Measurements from ENCODE around the gene ENKD1. TPM values are rescaled to one million over a fixed set of nuclear protein-coding genes. Genes with fewer than 3 reads are reported as not detected.

ENKD1 gene
- polyA plus RNA-seq, 2 of the 4 experiments (the other 2 are of a cell fraction), result 4.0 to 12.2 TPM

DNA sequence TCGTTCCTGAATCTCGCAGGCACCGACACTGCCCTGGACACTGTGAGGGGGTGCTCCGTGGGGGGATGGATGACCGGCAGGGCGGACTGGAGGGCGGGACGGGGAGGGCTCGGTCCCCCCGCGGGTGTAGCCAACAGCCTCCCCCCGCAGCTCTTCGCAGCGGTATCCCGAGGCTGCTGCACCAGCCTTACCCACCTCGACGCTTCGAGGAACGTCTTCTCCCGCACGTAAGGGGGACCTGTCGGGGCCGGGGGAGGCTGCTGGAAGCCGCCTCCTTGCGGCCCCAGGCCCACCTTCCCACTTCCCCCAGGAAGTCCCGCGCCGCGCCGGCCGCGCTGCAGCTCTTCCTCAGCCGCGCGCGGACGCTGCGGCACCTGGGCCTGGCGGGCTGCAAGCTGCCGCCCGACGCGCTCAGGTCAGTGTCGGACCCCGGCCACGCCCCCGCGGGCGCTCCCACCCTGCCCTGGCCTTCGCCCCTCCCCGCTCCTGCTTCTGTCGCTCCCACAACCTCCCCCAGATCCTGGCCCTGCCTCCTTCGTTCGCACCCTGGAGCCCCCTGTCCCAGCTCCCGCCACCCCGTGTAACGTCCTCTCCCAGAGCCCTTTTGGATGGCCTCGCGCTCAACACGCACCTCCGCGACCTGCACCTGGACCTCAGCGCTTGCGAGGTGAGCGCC lies 18.3 kb downstream of the ENKD1 start:
- Histone ChIP-seq H3K4me1 (0 out of 3 replicates have a peak, but pooled peaks cover 6% of the 10 kb centered on the region), H3K27ac (no peak overlapping the region), H3K4me2 (no peak overlapping the region), H3K4me3 (no peak overlapping the region), H3K9me3 (no peaks in the 10 kb centered on the region)
- 82% methylated on average over 32 of the region's 65 CpGs for WGBS (ENCODE audit: missing lambda C conversion rate)
- ATAC-seq, result no peak
- no peak for FAIRE-seq
- POLR2A ChIA-PET, result interaction anchor here (0.8 kb wide), 1 partner anchor 12 kb away, joined by 4 read pairs; the partner anchor contains the start of gene ACD
- TF ChIP-seq ZNF302 (CRISPR knock-in tag; IDR thresholded peaks at IDR 0.05), result no peak
- TF ChIP-seq, protein P1, sequence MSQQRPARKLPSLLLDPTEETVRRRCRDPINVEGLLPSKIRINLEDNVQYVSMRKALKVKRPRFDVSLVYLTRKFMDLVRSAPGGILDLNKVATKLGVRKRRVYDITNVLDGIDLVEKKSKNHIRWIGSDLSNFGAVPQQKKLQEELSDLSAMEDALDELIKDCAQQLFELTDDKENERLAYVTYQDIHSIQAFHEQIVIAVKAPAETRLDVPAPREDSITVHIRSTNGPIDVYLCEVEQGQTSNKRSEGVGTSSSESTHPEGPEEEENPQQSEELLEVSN (IDR thresholded peaks at IDR 0.05; ENCODE audit: borderline replicate concordance, low read depth), result no peak
- TF ChIP-seq ZSCAN20 (CRISPR knock-in tag; IDR thresholded peaks at IDR 0.05), result no peak
- TF ChIP-seq SREBF2 (IDR thresholded peaks at IDR 0.05), result no peak
- no peak for TF ChIP-seq POLR2A (IDR thresholded peaks at IDR 0.05; ENCODE audit: low read length)
- TF ChIP-seq, protein P2, sequence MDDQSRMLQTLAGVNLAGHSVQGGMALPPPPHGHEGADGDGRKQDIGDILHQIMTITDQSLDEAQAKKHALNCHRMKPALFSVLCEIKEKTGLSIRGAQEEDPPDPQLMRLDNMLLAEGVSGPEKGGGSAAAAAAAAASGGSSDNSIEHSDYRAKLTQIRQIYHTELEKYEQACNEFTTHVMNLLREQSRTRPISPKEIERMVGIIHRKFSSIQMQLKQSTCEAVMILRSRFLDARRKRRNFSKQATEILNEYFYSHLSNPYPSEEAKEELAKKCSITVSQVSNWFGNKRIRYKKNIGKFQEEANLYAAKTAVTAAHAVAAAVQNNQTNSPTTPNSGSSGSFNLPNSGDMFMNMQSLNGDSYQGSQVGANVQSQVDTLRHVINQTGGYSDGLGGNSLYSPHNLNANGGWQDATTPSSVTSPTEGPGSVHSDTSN (IDR thresholded peaks at IDR 0.05), result no peak
- TF ChIP-seq MYC (IDR thresholded peaks at IDR 0.05; ENCODE audit: borderline replicate concordance, low read length), result no peak
- TF ChIP-seq NPAS2 (CRISPR knock-in tag; IDR thresholded peaks at IDR 0.05; ENCODE audit: borderline replicate concordance), result no peak
- no peak for TF ChIP-seq ESRRA (IDR thresholded peaks at IDR 0.05; ENCODE audit: borderline replicate concordance, low read length)
- no peak for TF ChIP-seq FOXS1 (CRISPR knock-in tag; IDR thresholded peaks at IDR 0.05)
- TF ChIP-seq SMC3 (IDR thresholded peaks at IDR 0.05), result no peak
- TF ChIP-seq MAX (IDR thresholded peaks at IDR 0.05), result no peak
- no peak for TF ChIP-seq CHD2 (IDR thresholded peaks at IDR 0.05; ENCODE audit: low read length, partially characterized antibody)
- TF ChIP-seq CBX8 (IDR thresholded peaks at IDR 0.05), result no peak
- TF ChIP-seq, protein P3, sequence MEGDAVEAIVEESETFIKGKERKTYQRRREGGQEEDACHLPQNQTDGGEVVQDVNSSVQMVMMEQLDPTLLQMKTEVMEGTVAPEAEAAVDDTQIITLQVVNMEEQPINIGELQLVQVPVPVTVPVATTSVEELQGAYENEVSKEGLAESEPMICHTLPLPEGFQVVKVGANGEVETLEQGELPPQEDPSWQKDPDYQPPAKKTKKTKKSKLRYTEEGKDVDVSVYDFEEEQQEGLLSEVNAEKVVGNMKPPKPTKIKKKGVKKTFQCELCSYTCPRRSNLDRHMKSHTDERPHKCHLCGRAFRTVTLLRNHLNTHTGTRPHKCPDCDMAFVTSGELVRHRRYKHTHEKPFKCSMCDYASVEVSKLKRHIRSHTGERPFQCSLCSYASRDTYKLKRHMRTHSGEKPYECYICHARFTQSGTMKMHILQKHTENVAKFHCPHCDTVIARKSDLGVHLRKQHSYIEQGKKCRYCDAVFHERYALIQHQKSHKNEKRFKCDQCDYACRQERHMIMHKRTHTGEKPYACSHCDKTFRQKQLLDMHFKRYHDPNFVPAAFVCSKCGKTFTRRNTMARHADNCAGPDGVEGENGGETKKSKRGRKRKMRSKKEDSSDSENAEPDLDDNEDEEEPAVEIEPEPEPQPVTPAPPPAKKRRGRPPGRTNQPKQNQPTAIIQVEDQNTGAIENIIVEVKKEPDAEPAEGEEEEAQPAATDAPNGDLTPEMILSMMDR (IDR thresholded peaks at IDR 0.05), result no peak
- TF ChIP-seq EP300 (IDR thresholded peaks at IDR 0.05), result no peak
- no peak for DNase-seq (ENCODE audit: low read depth in 1 of 2, low spot score in 1 of 2)
- CTCF ChIA-PET, result interaction anchor here (1.2 to 17.9 kb wide), 5 partner anchors 16 to 280 kb away, joined by 3 to 205 read pairs (median 10); no protein-coding TSS in a partner anchor

GRCh38 chr16:67647681-67648080 lies 18.9 kb downstream of the ENKD1 start:
- Histone ChIP-seq H3K4me2 (no peak overlapping the region), H3K9me3 (no peaks in the 10 kb centered on the region), H3K27ac (no peak overlapping the region), H3K4me3 (no peak overlapping the region), H3K4me1 (0 out of 3 replicates have a peak, but pooled peaks cover 6% of the 10 kb centered on the region)
- ChIA-PET POLR2A (interaction anchor here (0.8 kb wide), 1 partner anchor 12 kb away, joined by 4 read pairs; the partner anchor contains the start of gene ACD), CTCF (interaction anchor here (1.0 to 17.9 kb wide), 8 partner anchors 17 to 280 kb away, joined by 3 to 205 read pairs (median 6); partner anchors contain the start of gene CTCF)
- ATAC-seq (no peak), DNase-seq (ENCODE audit: low read depth in 1 of 2, low spot score in 1 of 2) (no peak), FAIRE-seq (no peak)
- 68% methylated on average over 9 of the region's 13 CpGs for WGBS (ENCODE audit: missing lambda C conversion rate)
- TF ChIP-seq MYC (IDR thresholded peaks at IDR 0.05; ENCODE audit: borderline replicate concordance, low read length), result no peak
- no peak for TF ChIP-seq ATOH8 (CRISPR knock-in tag; IDR thresholded peaks at IDR 0.05; ENCODE audit: low read depth)
- no peak for TF ChIP-seq CBX8 (IDR thresholded peaks at IDR 0.05)
- TF ChIP-seq, protein P4, sequence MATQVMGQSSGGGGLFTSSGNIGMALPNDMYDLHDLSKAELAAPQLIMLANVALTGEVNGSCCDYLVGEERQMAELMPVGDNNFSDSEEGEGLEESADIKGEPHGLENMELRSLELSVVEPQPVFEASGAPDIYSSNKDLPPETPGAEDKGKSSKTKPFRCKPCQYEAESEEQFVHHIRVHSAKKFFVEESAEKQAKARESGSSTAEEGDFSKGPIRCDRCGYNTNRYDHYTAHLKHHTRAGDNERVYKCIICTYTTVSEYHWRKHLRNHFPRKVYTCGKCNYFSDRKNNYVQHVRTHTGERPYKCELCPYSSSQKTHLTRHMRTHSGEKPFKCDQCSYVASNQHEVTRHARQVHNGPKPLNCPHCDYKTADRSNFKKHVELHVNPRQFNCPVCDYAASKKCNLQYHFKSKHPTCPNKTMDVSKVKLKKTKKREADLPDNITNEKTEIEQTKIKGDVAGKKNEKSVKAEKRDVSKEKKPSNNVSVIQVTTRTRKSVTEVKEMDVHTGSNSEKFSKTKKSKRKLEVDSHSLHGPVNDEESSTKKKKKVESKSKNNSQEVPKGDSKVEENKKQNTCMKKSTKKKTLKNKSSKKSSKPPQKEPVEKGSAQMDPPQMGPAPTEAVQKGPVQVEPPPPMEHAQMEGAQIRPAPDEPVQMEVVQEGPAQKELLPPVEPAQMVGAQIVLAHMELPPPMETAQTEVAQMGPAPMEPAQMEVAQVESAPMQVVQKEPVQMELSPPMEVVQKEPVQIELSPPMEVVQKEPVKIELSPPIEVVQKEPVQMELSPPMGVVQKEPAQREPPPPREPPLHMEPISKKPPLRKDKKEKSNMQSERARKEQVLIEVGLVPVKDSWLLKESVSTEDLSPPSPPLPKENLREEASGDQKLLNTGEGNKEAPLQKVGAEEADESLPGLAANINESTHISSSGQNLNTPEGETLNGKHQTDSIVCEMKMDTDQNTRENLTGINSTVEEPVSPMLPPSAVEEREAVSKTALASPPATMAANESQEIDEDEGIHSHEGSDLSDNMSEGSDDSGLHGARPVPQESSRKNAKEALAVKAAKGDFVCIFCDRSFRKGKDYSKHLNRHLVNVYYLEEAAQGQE (IDR thresholded peaks at IDR 0.05), result no peak
- TF ChIP-seq ESRRA (IDR thresholded peaks at IDR 0.05; ENCODE audit: borderline replicate concordance, low read length), result no peak
- TF ChIP-seq, protein P5, sequence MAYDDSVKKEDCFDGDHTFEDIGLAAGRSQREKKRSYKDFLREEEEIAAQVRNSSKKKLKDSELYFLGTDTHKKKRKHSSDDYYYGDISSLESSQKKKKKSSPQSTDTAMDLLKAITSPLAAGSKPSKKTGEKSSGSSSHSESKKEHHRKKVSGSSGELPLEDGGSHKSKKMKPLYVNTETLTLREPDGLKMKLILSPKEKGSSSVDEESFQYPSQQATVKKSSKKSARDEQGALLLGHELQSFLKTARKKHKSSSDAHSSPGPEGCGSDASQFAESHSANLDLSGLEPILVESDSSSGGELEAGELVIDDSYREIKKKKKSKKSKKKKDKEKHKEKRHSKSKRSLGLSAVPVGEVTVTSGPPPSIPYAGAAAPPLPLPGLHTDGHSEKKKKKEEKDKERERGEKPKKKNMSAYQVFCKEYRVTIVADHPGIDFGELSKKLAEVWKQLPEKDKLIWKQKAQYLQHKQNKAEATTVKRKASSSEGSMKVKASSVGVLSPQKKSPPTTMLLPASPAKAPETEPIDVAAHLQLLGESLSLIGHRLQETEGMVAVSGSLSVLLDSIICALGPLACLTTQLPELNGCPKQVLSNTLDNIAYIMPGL (CRISPR knock-in tag; IDR thresholded peaks at IDR 0.05; ENCODE audit: borderline replicate concordance), result no peak
- TF ChIP-seq FOSB (CRISPR knock-in tag; IDR thresholded peaks at IDR 0.05), result no peak
- TF ChIP-seq JUNB (IDR thresholded peaks at IDR 0.05), result no peak
- no peak for TF ChIP-seq CHD2 (IDR thresholded peaks at IDR 0.05; ENCODE audit: low read length, partially characterized antibody)
- no peak for TF ChIP-seq MAFK (IDR thresholded peaks at IDR 0.05; ENCODE audit: partially characterized antibody)
- no peak for TF ChIP-seq HOXB13 (CRISPR knock-in tag; IDR thresholded peaks at IDR 0.05; ENCODE audit: low read depth)
- no peak for TF ChIP-seq EHMT2 (IDR thresholded peaks at IDR 0.05; ENCODE audit: low read depth)
- no peak for TF ChIP-seq EHF (CRISPR knock-in tag; IDR thresholded peaks at IDR 0.05)
- no peak for TF ChIP-seq NPAS2 (CRISPR knock-in tag; IDR thresholded peaks at IDR 0.05; ENCODE audit: borderline replicate concordance)
- TF ChIP-seq NR3C1 (IDR thresholded peaks at IDR 0.05), result no peak
